HG02973 (cell line): Measurements from ENCODE around the gene CFAP43.
"Not testable (repeated sequence)": the region's sequence is repeated elsewhere in the genome, so short reads cannot be mapped to it uniquely, and the experiment has no call there.

Experiments
- ATAC-seq: cut with Tn5 transposase; IDR thresholded peaks from one replicate; pipeline ENCODE4 v1.9.1; 2021; ENCODE audit warnings: moderate library complexity; ENCODE audit not compliant: unreplicated experiment

CFAP43 gene

DNA sequence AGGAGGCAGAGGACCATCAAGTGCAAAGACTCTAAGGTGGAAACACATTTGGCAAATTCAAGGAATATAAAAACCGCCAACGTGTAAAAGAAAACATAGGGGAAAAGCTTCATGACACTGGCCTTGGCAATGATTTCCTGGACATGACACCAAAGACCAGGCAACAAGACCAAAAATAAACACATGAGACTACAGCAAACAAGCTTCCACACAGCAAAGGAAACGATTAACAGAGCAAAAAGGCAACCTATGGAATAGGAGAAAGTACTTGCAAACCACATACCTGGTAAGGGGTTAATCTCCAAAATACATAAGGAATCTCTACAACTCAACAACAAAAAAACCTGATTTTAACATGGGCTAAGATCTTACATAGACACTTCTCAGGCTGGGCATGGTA is 26.0 kb upstream of the CFAP43 start:
- no peak for ATAC-seq

DNA sequence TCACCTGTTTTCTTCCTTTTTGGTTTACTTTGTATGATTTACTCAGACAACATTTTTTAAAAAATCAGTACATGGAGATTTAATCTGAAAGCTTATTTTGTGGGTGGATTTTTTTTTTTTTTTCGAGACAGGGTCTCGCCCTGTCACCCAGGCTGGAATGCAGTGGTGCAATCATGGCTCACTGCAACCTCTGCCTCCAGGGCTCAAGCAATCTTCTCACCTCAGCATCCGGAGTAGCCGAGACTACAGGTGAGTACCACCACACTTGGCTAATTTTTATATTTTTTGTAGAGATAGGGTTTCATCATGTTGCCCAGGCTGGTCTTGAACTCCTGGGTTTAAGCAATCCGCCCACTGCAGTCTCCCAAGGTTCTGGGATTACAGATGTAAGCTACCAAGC is 25.1 kb upstream of the CFAP43 start:
- ATAC-seq: no peak

DNA sequence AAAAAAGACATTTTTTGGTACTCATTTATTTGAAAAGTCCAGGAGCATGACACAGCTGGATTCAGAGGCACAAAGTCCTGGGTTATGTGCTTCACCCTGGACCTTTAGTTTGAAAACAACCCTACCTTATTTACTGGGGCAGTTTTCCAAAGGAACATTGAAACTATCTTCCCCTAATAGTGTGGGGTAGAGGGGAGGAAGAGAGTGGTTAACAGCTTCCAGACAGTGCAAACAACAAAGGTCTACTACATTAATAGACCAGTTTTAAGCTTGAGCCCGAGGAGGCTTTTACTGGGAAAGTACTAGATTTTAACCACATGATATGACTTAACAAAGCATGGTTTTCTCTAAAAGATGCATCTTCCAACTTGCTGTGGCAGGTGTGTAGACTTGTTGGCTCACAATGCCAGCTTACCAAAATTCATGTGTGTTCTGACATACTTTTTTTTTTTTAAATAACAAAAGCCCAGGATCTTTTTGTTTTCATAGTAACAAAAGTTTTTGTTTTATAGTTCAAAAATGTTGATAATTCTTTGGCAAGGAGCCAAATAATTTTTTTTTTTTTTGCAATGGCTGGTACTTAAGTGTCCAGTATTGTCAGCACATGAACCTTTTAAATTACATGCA is 24.3 kb upstream of the CFAP43 start:
- ATAC-seq: no peak

DNA sequence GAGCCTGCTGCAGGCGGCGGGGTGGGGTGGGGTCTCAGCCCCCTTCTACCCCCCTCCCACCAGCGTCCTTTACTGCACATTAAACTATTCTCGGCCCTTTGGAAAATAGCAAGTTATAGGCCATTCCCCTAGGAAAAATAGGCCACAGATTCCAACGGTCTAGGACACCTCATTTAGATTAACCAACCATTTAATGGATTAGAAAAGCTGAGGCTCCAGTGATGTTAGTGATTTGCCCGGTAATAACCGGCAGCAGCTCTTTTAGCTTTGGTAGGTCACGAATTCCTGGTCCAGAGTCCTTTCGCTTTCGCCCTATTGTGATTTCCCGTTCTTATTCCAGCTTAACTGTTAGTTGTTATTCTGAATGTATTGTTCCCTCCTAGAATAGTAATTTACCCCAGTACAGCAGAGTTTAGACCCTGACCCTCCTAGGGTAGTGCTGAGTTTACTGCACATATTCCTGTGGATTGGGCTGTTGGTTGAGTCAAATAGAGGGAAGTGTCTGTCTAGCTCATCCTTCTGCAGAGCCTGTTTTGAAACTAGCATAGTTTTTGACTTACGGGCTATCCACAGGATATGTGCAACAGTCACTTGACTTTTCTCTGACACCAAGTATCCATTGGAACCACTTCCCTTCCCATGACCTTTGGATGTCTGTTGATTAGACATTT is 23.3 kb upstream of the CFAP43 start:
- ATAC-seq: peak; percentile 32

GRCh38 chr10:104254493-104255310 is 22.5 kb upstream of the CFAP43 start, which contains the start of gene GSTO1:
Gene GSTO1, plus strand, starts transcription at chr10:104254892. Its CDS starts 37 bp downstream, at chr10:104254929.
- ATAC-seq: peak; percentile 74

DNA sequence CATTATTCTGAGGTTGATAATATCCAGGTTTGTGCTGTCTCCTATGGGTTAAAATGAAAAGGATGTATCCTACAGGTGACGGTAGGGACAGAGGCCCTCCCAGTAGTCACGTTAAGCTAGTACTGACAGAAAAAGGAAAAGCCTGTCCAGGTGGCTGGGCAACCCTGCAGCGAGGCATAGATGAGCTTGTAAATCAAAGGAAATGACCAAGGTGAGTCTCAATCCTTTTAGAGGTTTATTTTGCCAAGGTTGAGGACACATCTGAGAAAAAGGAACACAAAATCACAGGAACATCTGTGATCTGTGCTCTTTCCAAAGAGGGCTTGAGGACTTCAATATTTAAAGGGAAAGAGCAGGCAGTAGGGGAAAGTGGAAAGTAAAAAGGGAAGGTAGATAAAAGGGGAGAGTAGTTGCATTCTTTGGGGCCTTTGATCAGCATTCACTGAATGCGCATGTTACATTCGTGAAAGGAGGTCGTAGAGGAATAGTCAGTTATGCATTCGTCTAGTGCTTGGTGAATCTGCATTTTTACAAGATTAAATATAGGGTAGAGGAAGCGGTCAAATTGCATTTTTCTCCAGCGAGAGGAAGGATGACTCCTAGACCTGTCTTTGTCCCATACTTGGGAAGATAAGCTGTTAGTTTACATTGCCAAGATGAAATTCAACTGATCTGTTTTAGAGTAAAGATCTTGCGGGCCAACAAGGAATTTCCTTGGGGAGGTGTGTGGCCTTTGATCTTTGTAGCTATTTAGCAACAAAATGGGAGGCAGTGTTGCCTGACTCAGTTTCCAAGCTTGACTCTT is 21.6 kb upstream of the CFAP43 start:
- no peak for ATAC-seq

DNA sequence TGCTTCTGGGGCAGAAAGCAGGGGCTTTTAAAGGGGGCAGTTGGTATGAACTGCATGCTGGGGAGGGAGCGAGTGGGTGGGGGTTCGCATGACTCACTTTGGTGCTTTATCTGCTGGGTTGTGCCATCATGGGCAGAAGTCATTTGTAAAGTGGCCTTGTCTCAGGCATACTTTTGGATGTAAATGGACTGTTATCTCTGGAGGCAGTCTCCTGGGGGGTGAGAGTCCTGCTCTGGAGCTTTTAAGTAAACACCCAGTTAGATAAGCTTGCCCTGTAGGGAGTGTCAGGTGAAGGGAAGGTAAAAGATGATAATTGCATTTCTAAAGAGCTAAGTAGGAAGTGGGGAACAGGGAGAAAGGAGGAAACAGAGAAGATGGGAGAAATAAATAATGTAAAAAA is 20.9 kb upstream of the CFAP43 start:
- ATAC-seq: no peak

GRCh38 chr10:104252368-104252767 is 20.2 kb upstream of the CFAP43 start:
- no peak for ATAC-seq

GRCh38 chr10:104251443-104251842 is 19.3 kb upstream of the CFAP43 start:
- ATAC-seq: no peak

DNA sequence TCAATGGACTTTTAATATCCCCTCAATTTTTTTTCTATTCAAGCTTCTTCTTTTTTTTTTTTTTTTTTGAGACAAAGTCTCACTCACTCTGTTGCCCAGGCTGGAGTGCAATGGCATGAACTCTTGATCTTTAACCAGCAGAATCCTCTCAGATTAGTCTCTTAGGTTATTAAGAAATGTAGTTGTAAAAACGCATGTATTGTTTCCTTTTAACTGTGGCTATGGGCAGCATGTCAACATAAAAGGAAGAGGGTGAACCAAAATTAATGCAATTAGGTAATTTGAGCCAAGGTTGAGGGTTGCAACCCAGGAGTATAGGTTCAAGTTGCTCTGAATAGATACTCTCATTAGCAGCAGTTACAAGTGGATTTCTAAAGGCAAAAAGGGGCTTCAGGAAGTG is 18.2 kb upstream of the CFAP43 start:
- ATAC-seq: no peak

GRCh38 chr10:104248931-104249330 is 16.8 kb upstream of the CFAP43 start:
- ATAC-seq: not testable (repeated sequence)

DNA sequence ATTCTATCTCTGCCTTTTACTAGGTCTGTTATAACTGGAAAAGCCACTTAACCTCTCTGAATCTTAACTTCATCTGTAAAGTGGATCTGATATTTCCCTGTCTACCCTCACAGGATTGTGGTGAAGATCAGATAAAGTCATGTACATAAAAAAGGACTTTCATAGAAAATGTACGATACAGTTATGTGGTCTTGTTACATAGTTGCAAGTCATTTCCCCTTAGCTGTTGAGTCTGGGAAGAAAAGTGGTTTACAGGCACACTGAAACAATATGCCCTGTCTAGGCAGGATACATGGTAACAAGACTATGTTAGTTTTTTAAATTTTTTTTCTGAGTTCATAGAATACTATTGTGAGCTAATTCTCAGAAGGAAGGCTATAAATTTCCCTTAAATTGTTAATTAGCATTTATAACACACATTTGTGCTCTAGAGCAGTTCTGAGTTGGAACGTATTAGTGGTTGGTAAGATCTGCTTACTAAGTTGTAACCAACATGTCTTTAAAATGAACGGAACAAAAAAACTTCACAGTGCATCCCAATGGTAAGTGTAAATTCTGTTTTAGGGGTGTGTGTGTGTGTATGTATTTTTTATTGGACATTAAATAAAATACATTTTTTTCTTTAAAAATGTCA is 15.5 kb upstream of the CFAP43 start:
- no peak for ATAC-seq

DNA sequence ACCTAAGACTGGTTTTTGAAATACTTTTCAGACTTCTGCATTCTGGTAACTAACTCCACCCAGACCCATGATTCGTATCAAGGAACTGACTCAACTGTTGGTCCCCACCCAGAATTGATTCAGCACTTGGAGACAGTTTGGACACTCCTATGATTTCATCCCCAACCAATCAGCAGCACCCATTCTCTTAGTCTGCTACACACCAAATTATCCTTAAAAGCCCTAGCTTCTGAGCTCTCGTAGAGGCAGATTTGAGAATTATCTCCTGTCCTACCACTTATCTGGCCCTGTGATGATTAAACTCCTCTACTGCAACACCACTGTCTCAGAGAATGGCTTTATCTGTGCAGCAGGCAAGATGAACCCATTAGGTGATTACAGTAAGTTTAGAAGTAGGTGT is 14.8 kb upstream of the CFAP43 start:
- no peak for ATAC-seq

DNA sequence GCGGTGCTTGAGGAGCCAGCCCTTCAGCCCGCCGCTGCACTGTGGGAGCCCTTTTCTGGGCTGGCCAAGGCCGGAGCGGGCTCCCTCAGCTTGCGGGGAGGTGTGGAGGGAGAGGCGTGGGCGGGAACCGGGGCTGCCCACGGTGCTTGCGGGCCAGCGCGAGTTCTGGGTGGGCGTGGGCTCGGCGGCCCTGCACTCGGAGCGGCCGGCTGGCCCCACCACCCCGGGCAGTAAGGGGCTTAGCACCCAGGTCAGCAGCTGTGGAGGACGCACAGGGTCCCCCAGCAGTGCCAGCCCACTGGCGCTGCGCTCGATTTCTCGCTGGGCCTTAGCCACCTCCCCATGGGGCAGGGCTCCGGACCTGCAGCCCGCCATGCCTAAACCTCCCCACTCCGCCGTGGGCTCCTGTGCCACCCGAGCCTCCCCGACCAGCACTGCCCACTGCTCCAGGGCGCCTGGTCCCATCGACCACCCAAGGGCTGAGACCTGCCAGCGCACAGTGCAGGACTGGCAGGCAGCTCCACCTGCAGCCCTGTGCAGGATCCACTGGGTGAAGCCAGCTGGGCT is 13.0 kb upstream of the CFAP43 start:
- ATAC-seq: no peak

DNA sequence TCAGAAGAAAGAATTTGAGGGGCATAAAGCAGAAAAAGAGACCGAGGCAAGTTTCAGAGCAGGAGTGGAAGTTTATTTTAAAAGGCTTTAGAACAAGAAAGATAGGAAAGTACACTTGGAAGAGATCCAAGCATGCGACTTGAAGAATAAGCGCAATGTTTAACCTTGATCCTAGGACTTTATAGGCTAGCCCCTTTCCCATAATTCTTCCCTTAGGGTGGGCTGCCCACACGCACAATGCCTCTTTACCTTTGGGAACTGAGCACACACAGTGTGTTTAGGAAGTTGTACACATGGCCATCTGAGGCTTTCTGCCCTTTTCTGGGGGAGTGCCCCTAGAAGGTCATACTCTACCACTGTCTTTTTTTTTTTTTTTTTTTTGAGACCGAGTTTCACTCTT is 11.3 kb upstream of the CFAP43 start:
- no peak for ATAC-seq

GRCh38 chr10:104243009-104243408 is 10.8 kb upstream of the CFAP43 start:
- ATAC-seq: not testable (repeated sequence)

DNA sequence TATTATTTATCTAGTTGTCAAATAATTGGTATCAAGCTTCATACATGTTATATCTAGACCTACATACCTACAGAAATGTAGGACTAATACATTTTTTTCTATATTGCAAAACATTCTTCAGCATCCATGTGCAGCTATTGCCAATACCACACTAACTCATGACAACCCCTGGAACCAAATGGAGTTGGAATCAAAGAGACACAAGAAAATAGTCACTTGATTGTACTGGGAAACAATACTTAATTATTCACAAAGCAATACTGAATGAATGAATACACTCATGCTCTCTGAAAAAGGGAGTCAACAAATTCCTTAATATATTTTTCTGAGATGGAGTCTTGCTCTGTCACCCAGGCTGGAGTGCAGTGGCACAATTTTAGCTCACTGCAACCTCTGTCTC is 10.4 kb upstream of the CFAP43 start:
- no peak for ATAC-seq

GRCh38 chr10:104240078-104240477 is 7.9 kb upstream of the CFAP43 start:
- no peak for ATAC-seq

GRCh38 chr10:104235801-104236200 is 3.6 kb upstream of the CFAP43 start:
- no peak for ATAC-seq

DNA sequence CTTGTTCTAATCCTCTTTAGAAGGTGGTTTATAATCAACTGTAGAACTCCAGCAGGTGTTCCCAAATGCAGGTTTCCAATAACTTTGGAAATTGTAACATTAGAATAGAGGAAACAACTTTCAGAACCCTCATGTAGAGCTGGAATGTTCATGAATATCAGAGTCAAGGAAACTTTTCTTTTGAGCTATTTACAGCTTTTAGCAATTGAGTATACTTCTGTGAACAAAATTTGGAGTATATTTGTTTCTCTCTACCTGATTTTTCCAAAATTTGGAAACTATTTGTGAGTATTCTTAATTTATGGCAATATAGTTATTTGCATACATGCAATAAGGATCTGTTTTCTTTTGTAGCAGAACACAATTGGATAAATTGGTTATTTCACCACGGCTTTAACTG is 2.8 kb upstream of the CFAP43 start:
- no peak for ATAC-seq
